ENCODE measurements around the gene CLASP1. TPM values are rescaled to one million over a fixed set of nuclear protein-coding genes. Genes with fewer than 3 reads are reported as not detected.
A peak's percentile ranks its signal among the peaks of the same experiment; 100 is the strongest.

The CLASP1 gene
- polyA plus RNA-seq, 1 donor (not counting 4 experiments of a cell fraction or from before 2014, with no cell fraction given), result 16.7 TPM

DNA sequence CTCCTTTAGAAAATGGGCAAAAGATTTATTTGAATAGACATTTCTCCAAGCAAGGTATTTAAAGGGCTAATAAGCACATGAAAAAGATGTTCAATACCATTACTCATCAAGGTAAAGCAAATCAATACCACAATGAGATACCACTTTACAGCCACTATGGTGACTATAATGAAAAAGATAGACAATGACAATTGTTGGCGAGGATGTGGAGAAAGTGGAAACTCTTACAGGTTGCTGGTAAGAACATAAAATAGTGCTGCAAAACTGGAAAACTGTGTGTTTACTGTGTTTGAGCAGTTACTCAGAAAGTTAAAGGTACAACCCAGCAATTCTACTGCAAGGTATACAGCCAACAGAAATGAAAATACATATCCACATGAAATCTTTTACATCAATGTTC lies 150.5 kb downstream of the CLASP1 start:
- FAIRE-seq (peak; percentile 36), DNase-seq (ENCODE audit: low read depth, low spot score) (no peak)
- no peaks in the 10 kb centered on the region for H3K27me3 ChIP-seq (ENCODE audit: control insufficient read depth, extremely low read depth, insufficient read depth, low read length)
- peaks cover 47% of the 10 kb centered on the region for H3K79me2 ChIP-seq (ENCODE audit: control insufficient read depth, insufficient read depth, low read length)
- H3K4me2 ChIP-seq (ENCODE audit: control insufficient read depth, extremely low read depth, insufficient read depth, low read depth, low read length), result no peak overlapping the region
- dilution Hi-C loops (cut with MboI; ENCODE audit: extremely low pct_ligation_motif_present, low sequenced_read_pairs), result no loop called here
- peaks cover 43% of the 10 kb centered on the region for H3K4me1 ChIP-seq (ENCODE audit: control insufficient read depth, extremely low read depth, insufficient read depth, low read length)
- H3K36me3 ChIP-seq (ENCODE audit: control insufficient read depth in 2 of 2, extremely low read depth in 1 of 2, insufficient read depth in 2 of 2, low read length in 2 of 2), result peaks cover 4 to 8% of the 10 kb centered on the region in 2 experiments
- H3K9me3 ChIP-seq (ENCODE audit: control insufficient read depth, low read depth, low read length), result no peaks in the 10 kb centered on the region
- no peaks in the 10 kb centered on the region for H4K20me1 ChIP-seq (ENCODE audit: control insufficient read depth, extremely low read depth, insufficient read depth, low read length)
- TF ChIP-seq, protein P1, sequence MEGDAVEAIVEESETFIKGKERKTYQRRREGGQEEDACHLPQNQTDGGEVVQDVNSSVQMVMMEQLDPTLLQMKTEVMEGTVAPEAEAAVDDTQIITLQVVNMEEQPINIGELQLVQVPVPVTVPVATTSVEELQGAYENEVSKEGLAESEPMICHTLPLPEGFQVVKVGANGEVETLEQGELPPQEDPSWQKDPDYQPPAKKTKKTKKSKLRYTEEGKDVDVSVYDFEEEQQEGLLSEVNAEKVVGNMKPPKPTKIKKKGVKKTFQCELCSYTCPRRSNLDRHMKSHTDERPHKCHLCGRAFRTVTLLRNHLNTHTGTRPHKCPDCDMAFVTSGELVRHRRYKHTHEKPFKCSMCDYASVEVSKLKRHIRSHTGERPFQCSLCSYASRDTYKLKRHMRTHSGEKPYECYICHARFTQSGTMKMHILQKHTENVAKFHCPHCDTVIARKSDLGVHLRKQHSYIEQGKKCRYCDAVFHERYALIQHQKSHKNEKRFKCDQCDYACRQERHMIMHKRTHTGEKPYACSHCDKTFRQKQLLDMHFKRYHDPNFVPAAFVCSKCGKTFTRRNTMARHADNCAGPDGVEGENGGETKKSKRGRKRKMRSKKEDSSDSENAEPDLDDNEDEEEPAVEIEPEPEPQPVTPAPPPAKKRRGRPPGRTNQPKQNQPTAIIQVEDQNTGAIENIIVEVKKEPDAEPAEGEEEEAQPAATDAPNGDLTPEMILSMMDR (optimal IDR thresholded peaks at IDR 0.05 in 1 of 3, IDR thresholded peaks at IDR 0.05 in 1 of 3, conservative IDR thresholded peaks at IDR 0.05 in 1 of 3; ENCODE audit: extremely low read depth in 1 of 3, insufficient read depth in 2 of 3, low read length in 3 of 3), result no peak
- TF ChIP-seq EZH2 (IDR thresholded peaks at IDR 0.05; ENCODE audit: low read length), result no peak
- H3K27ac ChIP-seq (ENCODE audit: control insufficient read depth, insufficient read depth, low read length), result no peak overlapping the region
- H3K9ac ChIP-seq (ENCODE audit: control insufficient read depth, extremely low read depth, insufficient read depth, low read length), result no peak overlapping the region
- H3K4me3 ChIP-seq (ENCODE audit: control insufficient read depth in 2 of 3, extremely low read depth in 1 of 3, insufficient read depth in 2 of 3, low read depth in 1 of 3, low read length in 3 of 3), result no peak overlapping the region
- H2AFZ ChIP-seq (ENCODE audit: control insufficient read depth, low read length), result no peak overlapping the region
- no peaks in the 10 kb centered on the region for H3K9me1 ChIP-seq (ENCODE audit: control insufficient read depth, extremely low read depth, insufficient read depth, low read length)

DNA sequence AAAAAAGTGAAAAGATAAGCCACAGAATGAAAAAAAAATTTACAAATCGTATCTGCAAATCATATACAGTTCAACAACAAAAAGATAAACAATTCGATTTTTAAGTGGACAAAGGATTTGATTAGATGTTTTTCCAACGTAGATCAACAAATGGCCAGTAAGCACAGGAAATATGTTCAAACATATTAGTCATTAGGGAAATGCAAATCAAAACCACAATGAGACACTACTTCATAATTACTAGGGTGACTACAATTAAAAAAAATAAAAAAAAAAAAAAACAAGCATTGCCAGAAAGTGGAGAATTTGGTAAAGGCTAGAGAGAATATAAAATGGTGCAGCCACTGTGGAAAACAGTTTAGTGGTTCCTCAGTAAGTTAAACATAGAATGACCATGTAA lies 156.9 kb downstream of the CLASP1 start:
- TF ChIP-seq EZH2 (IDR thresholded peaks at IDR 0.05; ENCODE audit: low read length), result no peak
- TF ChIP-seq, protein P1 (optimal IDR thresholded peaks at IDR 0.05 in 1 of 3, IDR thresholded peaks at IDR 0.05 in 1 of 3, conservative IDR thresholded peaks at IDR 0.05 in 1 of 3; ENCODE audit: extremely low read depth in 1 of 3, insufficient read depth in 2 of 3, low read length in 3 of 3), result no peak

More for the DNA sequence above, 156.9 kb downstream of the CLASP1 start:
- dilution Hi-C loops (cut with MboI; ENCODE audit: extremely low pct_ligation_motif_present, low sequenced_read_pairs), result no loop called here
- Histone ChIP-seq H3K27ac (ENCODE audit: control insufficient read depth, insufficient read depth, low read length) (no peak overlapping the region), H3K4me3 (ENCODE audit: control insufficient read depth in 2 of 3, extremely low read depth in 1 of 3, insufficient read depth in 2 of 3, low read depth in 1 of 3, low read length in 3 of 3) (no peak overlapping the region), H3K9me3 (ENCODE audit: control insufficient read depth, low read depth, low read length) (no peaks in the 10 kb centered on the region), H3K36me3 (ENCODE audit: control insufficient read depth in 2 of 2, extremely low read depth in 1 of 2, insufficient read depth in 2 of 2, low read length in 2 of 2) (peaks cover 0 to 2% of the 10 kb centered on the region in 2 experiments), H3K4me2 (ENCODE audit: control insufficient read depth, extremely low read depth, insufficient read depth, low read depth, low read length) (no peak overlapping the region), H3K9ac (ENCODE audit: control insufficient read depth, extremely low read depth, insufficient read depth, low read length) (no peak overlapping the region), H4K20me1 (ENCODE audit: control insufficient read depth, extremely low read depth, insufficient read depth, low read length) (no peaks in the 10 kb centered on the region), H3K27me3 (ENCODE audit: control insufficient read depth, extremely low read depth, insufficient read depth, low read length) (no peaks in the 10 kb centered on the region), H3K9me1 (ENCODE audit: control insufficient read depth, extremely low read depth, insufficient read depth, low read length) (no peaks in the 10 kb centered on the region), H3K79me2 (ENCODE audit: control insufficient read depth, insufficient read depth, low read length) (peaks cover 78% of the 10 kb centered on the region), H2AFZ (ENCODE audit: control insufficient read depth, low read length) (no peak overlapping the region), H3K4me1 (ENCODE audit: control insufficient read depth, extremely low read depth, insufficient read depth, low read length) (peaks cover 19% of the 10 kb centered on the region)
- FAIRE-seq, result no peak
- DNase-seq (ENCODE audit: low read depth, low spot score), result no peak

Measured in keratinocyte (primary cell).